DMS153 treated with DMSO at 0.1 percent for 48 hours (cell line): ENCODE measurements around the gene TYMS.

Source experiments
- DNase-seq: peaks from one replicate; lab custom pipeline; 2025; ENCODE audit not compliant: unreplicated experiment; lab: John Stamatoyannopoulos, UW

Gene TYMS

GRCh38 chr18:657311-658000 lies at the start of gene TYMS:
TSS of gene TYMS (plus strand) at chr18:657653. CDS start at chr18:657743, 90 bp downstream.
- DNase-seq = peak; percentile 12

DNA sequence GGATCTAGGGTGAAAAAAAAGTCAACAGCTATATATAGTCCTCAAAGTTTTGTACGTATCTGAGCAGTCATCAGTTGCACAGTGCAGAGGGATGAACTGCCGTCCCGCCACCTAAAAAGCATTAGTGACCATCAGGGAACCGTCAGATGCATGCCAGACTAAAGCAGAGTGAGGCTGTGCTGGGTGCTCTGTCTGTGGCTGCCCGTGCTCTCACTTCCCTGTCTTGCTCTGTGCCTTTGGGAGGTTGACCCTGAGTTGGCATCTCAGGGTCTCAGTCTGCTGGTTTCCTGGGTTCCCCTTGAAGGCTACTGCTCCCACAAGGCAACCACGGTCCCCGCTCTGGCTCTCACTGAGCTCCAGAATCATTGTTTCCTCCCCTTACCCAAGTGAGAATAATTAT lies 49.5 kb upstream of the TYMS start:
- no peak for DNase-seq

DNA sequence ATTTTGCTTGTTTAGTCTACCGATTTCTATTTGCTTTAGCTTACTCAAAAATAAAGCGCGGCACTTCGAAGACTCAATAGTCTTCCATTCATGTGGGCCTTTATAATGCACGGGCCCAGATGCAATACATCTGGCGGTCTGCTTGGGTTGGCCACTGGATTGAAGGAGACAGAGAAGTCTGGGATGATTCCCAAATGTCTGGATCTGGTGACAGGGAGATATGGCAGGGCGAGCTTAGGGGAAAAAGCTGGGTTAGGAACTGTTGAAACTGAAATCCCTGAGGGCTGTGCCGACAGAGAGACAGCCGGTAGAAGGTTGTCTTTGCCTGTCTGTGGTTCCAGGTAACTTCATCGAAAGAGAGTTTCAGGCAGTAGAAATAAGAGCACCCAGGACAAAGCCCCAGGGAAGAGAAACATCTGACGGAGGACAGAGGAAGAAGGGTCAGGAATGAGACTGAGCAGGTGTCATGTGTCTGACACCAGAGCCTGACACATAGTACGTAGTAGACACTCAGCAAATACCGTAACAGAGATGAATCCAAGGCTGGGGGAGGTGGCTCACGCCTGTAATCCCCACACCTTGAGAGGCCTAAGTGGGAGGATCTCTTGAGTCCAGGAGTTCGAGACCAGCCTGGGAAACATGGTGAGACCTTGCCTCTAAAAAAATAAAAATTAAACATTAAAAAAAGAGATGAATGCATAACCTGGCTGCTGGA lies 47.1 kb upstream of the TYMS start:
- no peak for DNase-seq

GRCh38 chr18:612156-612555 lies 45.3 kb upstream of the TYMS start:
- DNase-seq = no peak

- DNase-seq = no peak
Measured at GRCh38 chr18:614193-614592, 43.3 kb upstream of the TYMS start.

- DNase-seq = no peak
Measured at GRCh38 chr18:615092-615521, 42.3 kb upstream of the TYMS start.

DNA sequence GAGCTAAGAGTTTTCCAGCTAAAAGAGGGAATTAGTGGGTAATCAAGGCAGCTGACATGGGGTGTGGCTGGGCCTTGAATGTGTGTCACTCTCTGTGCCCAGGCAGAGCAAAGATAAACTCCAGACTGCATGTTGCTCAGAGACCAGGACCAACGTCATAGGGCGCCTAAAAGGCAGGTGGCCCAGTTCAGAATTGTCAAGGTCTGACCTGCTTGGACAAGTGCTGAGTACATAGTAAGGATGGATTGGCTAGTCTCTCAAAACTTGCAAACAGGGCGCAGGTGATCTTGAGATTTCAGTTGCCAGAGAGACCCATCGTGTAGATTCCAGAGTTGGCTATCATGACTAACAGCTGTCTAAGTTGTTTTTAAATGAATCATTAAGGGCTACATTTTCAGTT lies 41.7 kb upstream of the TYMS start:
- DNase-seq = no peak

- DNase-seq = no peak
Measured at GRCh38 chr18:616380-616995, 41.0 kb upstream of the TYMS start.

DNA sequence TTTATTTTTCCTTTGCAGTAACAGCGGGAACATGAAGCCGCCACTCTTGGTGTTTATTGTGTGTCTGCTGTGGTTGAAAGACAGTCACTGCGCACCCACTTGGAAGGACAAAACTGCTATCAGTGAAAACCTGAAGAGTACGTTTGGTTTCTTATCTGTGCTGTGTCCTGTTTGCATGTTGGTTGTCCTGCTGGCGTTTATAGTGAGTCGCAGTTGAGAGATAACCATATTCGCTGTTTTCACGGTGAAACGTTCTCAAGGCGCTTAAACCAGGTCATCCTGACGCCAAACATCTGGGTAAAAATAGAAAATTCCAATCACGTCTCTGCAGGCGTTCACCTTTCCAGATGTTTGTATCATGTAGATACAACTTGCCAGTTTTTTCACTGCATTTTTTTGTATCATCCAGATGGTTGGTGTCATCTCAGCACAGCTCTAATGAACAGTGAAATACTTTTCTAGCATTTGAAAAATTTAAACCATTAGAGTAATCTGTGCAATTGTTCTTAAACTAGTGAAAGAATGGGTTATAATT lies 39.4 kb upstream of the TYMS start:
- DNase-seq = no peak

GRCh38 chr18:618618-619017 lies 38.8 kb upstream of the TYMS start:
- no peak for DNase-seq

- no peak for DNase-seq
Measured at GRCh38 chr18:621291-622043, 36.0 kb upstream of the TYMS start.

DNA sequence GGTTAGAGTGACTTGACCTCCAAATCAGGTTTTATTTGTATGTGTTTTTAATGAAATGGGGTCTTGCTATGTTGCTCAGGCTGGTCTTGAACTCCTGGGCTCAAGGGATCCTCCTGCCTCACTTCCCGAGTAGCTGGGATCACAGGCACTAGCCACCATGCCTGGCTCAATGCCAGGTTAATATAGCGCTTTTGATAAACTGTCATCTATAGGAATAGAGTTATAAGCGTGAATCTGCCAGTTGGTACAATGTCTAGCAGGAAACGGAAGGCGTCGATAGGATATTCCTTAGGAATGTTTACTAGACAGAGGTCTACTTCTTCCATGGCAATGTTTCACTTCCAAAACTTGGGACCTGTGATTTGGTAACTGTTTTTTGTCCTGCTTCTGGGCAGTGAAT lies 35.2 kb upstream of the TYMS start:
- DNase-seq = no peak

DNA sequence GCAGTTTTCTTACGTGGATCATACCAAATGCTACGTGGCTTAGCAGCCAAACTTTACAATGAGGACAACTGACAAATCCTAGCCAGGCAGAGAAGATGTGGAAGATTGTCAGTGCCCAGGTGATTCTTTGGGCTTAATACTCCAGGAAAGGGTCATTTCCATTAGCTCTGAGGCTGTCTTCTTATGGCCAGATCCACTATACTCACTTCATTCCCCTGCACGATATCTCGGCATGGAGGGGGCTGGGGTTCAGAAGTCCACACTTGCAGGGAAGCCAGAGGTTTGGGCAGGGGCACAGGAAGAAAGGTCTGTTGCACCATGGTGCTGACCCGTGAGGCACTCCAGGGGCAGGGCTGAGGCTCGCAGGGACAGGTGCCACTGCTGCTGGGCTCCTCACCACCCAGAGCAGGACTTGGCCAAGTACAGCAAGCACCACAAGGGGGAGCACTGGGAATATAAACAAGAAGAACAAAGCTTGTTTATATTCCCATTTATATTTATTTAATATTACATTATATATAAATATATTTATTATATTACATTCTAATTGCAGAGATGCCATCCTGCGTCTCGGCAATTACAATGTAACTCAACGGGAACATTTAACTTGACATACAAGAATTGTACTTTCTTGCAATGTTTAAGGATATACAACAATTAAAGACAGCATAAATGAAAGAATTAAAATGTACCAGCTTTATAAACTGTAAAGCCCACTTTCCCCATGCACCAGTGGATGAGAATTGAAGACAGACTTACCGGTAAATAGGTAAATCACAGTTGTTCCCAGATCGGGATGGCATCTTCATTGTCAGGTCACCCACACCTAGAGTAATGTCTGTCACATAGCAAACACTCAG lies 33.5 kb upstream of the TYMS start:
- DNase-seq = no peak

- DNase-seq = no peak
Measured at GRCh38 chr18:627231-627630, 30.2 kb upstream of the TYMS start.

- no peak for DNase-seq
Measured at GRCh38 chr18:629269-630150, 27.9 kb upstream of the TYMS start.

DNA sequence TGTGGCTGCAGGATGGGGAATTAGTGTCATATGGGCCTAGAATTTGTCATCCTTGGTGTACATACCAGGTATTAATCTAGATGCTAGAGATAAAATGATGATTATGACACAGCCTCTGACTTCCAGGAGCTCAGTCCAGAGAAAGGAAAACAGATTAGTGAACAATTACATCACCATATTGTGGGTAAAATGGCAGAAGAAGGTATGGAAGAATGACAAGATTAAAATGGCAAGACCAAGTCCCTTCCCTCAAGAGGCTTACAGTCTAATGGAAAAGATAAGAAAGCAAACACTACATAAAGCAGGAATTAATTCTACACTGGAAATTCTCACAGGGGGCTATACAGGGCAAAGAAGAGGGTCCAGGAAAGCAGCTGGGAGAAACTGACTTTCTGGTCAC lies 25.9 kb upstream of the TYMS start:
- no peak for DNase-seq

DNA sequence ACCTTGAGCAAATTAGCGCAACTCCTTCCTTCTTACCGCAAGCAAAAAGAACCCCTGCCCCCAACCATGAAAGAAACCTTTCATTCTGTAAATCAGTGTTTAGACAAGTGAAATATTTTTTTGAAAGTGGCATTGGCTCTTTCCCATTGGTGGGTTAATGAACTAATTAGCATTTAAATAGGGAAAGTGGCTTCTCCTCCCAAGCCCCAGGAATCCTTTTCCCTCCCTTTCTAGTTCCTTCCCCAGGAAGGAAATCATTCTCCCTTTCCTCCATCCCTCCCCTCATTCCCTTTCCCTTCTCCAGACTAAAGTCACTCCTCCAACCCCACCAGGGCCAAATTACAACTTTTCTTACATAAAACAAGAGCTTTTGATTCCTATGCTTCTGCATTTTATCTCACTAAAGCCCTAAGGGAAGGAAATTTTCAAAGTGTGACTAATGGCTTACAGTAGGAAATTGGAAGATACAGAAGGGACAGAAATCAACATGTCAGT lies 22.9 kb upstream of the TYMS start:
- no peak for DNase-seq

DNA sequence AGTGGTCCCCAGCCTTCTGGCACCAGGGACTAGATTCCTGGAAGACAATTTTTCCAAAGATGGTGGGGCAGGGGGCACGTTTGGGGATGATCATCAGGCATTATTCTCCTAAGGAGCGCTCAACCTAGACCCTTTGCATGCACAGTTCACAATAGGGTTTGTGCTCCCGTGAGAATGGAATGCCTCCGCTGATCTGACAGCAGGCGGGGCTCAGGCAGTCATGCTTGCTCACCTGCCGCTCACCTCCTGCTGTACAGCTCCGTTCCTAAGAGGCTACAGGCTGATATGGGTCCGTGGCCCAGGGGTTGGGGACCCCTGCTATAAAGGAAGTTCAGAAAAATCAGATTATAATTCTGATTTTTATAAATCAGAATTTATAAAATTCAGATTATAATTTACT lies 22.3 kb upstream of the TYMS start:
- DNase-seq = no peak

DNA sequence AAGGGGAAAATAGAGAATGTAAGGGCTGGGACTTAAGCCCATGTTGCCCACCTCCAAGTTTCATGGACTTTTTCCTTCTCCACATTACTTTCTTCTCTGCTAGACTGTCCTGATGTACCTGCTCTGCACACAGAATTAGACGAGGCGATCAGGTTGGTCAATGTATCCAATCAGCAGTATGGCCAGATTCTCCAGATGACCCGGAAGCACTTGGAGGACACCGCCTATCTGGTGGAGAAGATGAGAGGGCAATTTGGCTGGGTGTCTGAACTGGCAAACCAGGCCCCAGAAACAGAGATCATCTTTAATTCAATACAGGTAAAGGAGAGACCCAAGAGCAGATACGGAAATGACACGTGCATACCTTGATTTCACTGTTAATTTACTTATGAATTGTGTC lies 16.2 kb upstream of the TYMS start:
- no peak for DNase-seq
